ENCODE results near the gene DEXI.

The DEXI gene

DNA sequence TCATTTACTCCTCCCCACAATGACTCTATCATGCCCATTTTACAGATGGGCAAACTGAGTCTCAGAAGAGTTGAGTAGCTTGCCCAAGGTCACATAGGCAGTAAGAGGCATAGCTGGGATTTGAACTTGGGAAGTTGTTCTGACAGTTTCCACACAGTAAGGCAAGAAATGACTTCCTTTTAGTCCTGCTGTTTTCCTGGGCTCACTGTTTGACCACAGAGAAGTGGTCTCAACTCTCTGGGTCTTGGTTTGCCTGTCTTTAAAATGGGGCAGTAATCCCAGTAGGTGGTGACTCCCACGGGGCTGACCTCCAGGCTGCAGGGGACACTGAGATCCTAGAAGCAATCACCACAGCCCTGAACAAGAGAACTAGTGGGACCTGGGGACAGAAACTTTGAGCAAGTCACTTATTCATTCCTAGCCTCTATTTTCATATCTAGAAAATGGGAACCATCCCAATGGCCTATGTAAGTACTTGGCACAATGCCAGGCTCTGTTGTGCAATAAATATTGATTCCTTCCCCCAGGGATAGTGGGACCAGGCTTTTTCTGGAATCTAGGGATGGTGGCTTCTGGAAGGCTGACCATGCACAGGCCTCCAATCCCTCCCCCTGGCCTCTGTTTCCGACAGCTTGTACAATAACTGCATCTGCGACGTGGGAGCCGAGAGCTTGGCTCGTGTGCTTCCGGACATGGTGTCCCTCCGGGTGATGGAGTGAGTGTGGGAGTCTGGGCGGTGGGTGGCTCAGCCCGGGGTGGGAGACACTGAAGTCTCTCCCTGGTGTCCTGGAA lies 20.5 kb downstream of the DEXI start:
- DNase-seq (ENCODE audit: low read depth) = no peak
- TF ChIP-seq, protein P1, sequence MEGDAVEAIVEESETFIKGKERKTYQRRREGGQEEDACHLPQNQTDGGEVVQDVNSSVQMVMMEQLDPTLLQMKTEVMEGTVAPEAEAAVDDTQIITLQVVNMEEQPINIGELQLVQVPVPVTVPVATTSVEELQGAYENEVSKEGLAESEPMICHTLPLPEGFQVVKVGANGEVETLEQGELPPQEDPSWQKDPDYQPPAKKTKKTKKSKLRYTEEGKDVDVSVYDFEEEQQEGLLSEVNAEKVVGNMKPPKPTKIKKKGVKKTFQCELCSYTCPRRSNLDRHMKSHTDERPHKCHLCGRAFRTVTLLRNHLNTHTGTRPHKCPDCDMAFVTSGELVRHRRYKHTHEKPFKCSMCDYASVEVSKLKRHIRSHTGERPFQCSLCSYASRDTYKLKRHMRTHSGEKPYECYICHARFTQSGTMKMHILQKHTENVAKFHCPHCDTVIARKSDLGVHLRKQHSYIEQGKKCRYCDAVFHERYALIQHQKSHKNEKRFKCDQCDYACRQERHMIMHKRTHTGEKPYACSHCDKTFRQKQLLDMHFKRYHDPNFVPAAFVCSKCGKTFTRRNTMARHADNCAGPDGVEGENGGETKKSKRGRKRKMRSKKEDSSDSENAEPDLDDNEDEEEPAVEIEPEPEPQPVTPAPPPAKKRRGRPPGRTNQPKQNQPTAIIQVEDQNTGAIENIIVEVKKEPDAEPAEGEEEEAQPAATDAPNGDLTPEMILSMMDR (conservative IDR thresholded peaks at IDR 0.05; ENCODE audit: low read depth, low read length) = no peak
- no peak overlapping the region for H3K4me3 ChIP-seq (ENCODE audit: low read depth, low read length)

DNA sequence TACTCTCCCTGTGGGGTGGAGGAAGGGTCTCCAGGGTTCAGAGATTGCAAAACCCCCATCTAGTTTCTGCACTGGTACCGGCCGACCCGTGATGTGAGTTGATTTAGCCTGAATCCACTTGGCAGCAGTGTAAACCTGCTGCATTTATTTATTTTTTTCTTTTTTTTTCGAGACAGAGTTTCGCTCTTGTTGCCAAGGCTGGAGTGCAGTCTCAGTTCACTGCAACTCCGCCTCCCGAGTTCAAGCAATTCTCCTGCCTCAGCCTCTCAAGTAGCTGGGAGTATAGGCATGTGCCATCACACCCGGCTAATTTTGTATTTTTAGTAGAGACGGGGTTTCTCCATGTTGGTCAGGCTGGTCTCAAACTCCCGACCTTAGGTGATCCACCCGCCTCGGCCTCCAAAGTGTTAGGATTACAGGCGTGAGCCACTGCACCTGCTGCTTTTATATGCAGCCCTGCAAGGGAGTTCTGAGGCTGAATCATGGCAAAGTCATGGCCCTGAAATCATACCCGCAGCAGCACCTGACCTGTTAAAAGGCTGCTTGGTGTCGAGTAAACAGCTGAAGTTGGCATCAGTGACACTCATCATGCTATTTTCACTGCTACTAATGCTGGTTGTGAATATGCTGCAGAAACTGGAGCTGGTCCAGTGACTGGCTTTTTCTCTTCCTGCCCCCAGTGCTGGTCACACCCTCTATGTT lies 21.4 kb downstream of the DEXI start:
- no peak overlapping the region for H3K4me3 ChIP-seq (ENCODE audit: low read depth, low read length)
- no peak for DNase-seq (ENCODE audit: low read depth)
- TF ChIP-seq, protein P1 (conservative IDR thresholded peaks at IDR 0.05; ENCODE audit: low read depth, low read length) = no peak

DNA sequence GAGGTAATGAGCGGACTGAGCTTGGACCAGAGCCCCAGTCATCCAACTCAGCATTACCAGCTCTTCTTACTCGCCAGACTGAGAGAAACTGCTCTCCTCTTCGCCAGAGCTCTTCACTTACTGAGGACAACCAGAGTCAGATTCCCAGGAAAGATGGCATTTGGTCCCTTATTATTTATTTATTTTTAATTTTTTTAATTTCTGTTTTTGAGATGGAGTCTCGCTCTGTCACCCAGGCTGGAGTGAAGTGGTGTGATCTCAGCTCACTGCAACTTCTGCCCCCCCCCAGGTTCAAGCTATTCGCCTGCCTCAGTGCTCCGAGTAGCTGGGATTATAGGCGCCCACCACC lies 23.3 kb downstream of the DEXI start:
- H3K4me3 ChIP-seq (ENCODE audit: low read depth, low read length) = no peak overlapping the region
- DNase-seq (ENCODE audit: low read depth) = no peak
- TF ChIP-seq, protein P1 (conservative IDR thresholded peaks at IDR 0.05; ENCODE audit: low read depth, low read length) = no peak

DNA sequence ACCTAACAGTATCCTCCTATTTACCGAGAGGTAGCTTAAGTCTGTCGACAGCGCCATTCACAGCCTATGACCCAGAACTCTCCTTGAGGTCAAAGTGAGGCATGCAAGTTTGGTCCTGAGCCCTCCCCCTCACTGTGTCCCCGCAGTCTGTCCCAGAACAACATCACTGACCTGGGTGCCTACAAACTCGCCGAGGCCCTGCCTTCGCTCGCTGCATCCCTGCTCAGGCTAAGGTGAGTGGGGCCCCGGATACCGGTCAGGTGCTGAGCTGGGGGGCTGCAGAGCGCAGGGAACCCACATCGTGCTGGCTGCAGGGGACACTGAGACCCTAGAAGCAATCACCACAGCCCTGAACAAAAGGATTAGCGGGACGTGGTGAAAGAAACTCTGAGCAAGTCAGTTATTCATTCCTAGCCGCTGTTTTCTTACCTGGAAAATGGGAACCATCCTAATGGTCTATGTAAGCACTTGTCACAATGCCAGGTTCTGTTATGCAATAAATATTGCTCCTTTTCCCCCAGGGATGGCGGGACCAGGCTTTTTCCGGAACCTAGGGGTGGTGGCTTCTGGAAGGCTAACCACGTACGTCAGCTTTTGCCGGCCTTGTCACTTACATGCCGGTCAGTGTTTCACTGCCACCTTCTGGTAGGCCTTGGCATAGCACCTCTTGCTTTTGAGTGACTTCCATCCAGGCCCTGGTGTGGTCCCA lies 23.8 kb downstream of the DEXI start:
- TF ChIP-seq, protein P1 (conservative IDR thresholded peaks at IDR 0.05; ENCODE audit: low read depth, low read length) = peak; percentile 100
- H3K4me3 ChIP-seq (ENCODE audit: low read depth, low read length) = peak overlapping the region; percentile 27
- DNase-seq (ENCODE audit: low read depth) = peak; percentile 97

DNA sequence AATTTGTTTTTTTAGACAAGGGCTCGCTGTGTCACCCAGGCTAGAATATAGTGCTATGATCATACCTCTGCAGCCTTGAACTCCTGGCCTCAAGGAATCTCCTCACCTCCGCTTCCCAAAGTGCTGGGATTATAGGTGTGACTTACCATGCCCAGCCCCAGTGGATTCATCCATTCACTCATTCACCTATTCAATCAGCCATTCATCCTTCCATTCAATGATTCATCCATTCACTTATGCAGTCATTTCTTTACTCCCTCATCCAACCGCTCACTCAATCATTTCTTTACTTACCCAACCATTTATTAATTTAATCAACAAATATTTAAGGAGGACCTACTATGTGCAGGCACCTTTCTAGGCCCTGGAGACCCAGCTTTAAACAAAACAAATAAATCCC lies 25.7 kb downstream of the DEXI start:
- H3K4me3 ChIP-seq (ENCODE audit: low read depth, low read length) = no peak overlapping the region
- no peak for DNase-seq (ENCODE audit: low read depth)
- TF ChIP-seq, protein P1 (conservative IDR thresholded peaks at IDR 0.05; ENCODE audit: low read depth, low read length) = no peak

DNA sequence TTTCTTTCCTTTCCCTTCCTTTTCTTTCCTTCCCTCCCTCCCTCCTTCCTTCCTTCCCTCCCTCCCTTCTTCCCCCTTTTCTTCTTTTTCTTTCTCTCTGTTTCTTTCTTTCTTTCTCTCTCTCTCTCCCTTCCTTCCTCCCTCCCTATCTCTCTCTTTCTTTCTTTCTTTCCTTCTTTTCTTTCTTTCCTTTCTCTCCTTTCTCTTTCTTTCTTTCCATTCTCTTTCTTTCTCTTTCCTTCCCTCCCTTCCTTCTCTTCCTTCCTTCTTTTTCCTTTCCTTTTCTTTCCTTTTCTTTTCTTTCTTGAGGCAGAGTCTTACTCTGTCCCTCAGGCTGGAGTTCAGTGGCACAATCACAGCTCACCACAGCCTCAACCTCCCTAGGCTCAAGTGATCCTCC lies 31.0 kb downstream of the DEXI start:
- TF ChIP-seq, protein P1 (conservative IDR thresholded peaks at IDR 0.05; ENCODE audit: low read depth, low read length) = no peak
- no peak overlapping the region for H3K4me3 ChIP-seq (ENCODE audit: low read depth, low read length)
- no peak for DNase-seq (ENCODE audit: low read depth)
